Gastroesophageal sphincter (tissue), 3 donors: ENCODE results near the gene NOX3.

Source experiments
- POLR2A ChIP-seq, 2 donors: fragments of 450-650 bp; IDR thresholded peaks; one replicate each; pipeline ENCODE4 v1.6.1; 2017; ENCODE audit warnings: antibody characterized with exemption in 2 of 2, mild to moderate bottlenecking in 2 of 2, moderate library complexity in 1 of 2
- POLR2AphosphoS5 ChIP-seq: sonication (generic); formaldehyde crosslinking; IDR thresholded peaks from one replicate; pipeline ENCODE4 v1.6.1; 2017; ENCODE audit warnings: antibody characterized with exemption
- TF ChIP-seq, protein P1 (sequence below), 4 experiments: fragments of 200-600 bp in 2 of 4; fragments of 450-650 bp in 2 of 4; sonication (generic) in 1 of 4; IDR thresholded peaks; one replicate each; pipeline ENCODE4 v1.5.1; 2017 to 2019; ENCODE audit warnings: antibody characterized with exemption in 4 of 4, mild to moderate bottlenecking in 2 of 4, moderate library complexity in 2 of 4

DNA sequence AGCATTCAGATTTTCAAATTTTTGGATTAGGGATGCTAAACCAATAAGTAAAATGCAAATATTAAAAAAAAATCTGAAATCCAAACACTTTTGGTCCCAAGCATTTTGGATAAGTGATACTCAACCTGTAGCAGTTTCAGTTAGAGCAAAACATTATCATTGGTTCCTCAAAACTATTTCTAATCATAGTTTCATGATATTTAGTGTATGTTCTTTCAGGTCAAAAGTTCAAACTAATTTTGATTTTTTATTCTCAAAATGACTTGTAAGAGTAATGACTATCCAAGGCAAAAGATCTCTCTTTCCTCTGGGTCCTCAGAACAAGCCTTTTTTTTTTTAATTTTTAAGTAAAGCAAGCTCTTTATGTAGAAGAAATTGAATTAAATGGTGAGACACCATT lies 77.4 kb downstream of the NOX3 start:
- TF ChIP-seq, protein P1, sequence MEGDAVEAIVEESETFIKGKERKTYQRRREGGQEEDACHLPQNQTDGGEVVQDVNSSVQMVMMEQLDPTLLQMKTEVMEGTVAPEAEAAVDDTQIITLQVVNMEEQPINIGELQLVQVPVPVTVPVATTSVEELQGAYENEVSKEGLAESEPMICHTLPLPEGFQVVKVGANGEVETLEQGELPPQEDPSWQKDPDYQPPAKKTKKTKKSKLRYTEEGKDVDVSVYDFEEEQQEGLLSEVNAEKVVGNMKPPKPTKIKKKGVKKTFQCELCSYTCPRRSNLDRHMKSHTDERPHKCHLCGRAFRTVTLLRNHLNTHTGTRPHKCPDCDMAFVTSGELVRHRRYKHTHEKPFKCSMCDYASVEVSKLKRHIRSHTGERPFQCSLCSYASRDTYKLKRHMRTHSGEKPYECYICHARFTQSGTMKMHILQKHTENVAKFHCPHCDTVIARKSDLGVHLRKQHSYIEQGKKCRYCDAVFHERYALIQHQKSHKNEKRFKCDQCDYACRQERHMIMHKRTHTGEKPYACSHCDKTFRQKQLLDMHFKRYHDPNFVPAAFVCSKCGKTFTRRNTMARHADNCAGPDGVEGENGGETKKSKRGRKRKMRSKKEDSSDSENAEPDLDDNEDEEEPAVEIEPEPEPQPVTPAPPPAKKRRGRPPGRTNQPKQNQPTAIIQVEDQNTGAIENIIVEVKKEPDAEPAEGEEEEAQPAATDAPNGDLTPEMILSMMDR (IDR thresholded peaks at IDR 0.05) = no peak
- TF ChIP-seq POLR2AphosphoS5 (no peak), POLR2A (IDR thresholded peaks at IDR 0.05) (no peak)
